Naive thymus-derived CD4-positive, alpha-beta T cell (primary cell): ENCODE data around the gene OR4E2. TPM values are rescaled to one million over a fixed set of nuclear protein-coding genes. Genes with fewer than 3 reads are reported as not detected.
"Not testable (repeated sequence)": the region's sequence is repeated elsewhere in the genome, so short reads cannot be mapped to it uniquely, and the experiment has no call there.

Experiments used
- ATAC-seq: fragments of 150-1000 bp; cut with Tn5 transposase; 2 replicates; pipeline ENCODE4 v1.10.0; 2021; ENCODE audit warnings: mild to moderate bottlenecking, moderate library complexity
- CTCF ChIA-PET: fragments of 350-600 bp; sonication (Branson Sonifier 250); formaldehyde crosslinking; loops from one replicate; lab custom pipeline; 2021; ENCODE audit warnings: antibody characterized with exemption; lab: Charles Lee
- POLR2A ChIA-PET: fragments of 350-600 bp; sonication (Branson Sonifier 250); formaldehyde crosslinking; loops from one replicate; lab custom pipeline; 2021; ENCODE audit warnings: antibody characterized with exemption, inconsistent platforms; lab: Charles Lee
- DNase-seq, 9 donors: peaks; one replicate each; pipeline versions ENCODE4 v3.0.0 to v3.0.0-alpha.2; 2020 to 2022; ENCODE audit warnings: mixed read lengths in 1 of 9
- H3K27ac ChIP-seq: one replicate; pipeline ENCODE4 v1.7.0; 2013; ENCODE audit warnings: mild to moderate bottlenecking, low read depth, low read length, moderate library complexity
- H3K27me3 ChIP-seq, 2 donors: one replicate each; pipeline ENCODE4 v1.7.0; 2013; ENCODE audit warnings: low read length in 2 of 2, mild to moderate bottlenecking in 2 of 2, moderate library complexity in 2 of 2; ENCODE audit not compliant: control insufficient read depth in 2 of 2, insufficient read depth in 2 of 2
- H3K36me3 ChIP-seq, 3 experiments: 1 replicate in 2 of 3; 2 replicates in 1 of 3; pipeline ENCODE4 v1.7.0; 2013; ENCODE audit warnings: low read length in 3 of 3, mild to moderate bottlenecking in 3 of 3, moderate library complexity in 1 of 3; ENCODE audit not compliant: insufficient read depth in 3 of 3, control insufficient read depth in 2 of 3
- H3K4me1 ChIP-seq, 2 donors: one replicate each; pipeline ENCODE4 v1.7.0; 2013; ENCODE audit warnings: low read length in 2 of 2, mild to moderate bottlenecking in 2 of 2, moderate library complexity in 1 of 2; ENCODE audit not compliant: control insufficient read depth in 2 of 2, insufficient read depth in 2 of 2
- H3K4me3 ChIP-seq: 2 replicates; pipeline ENCODE4 v1.7.0; 2013; ENCODE audit warnings: mild to moderate bottlenecking, low read length
- H3K9me3 ChIP-seq, 3 experiments: 1 replicate in 2 of 3; 2 replicates in 1 of 3; pipeline ENCODE4 v1.7.0; 2013; ENCODE audit warnings: low read length in 3 of 3; ENCODE audit not compliant: control insufficient read depth in 2 of 3
- H3K27ac Mint-ChIP-seq, 9 donors: one replicate each; pipeline ENCODE4 v1.8.0; 2020 to 2022; ENCODE audit warnings: mixed read lengths in 9 of 9, mild to moderate bottlenecking in 8 of 9, moderate library complexity in 5 of 9, inconsistent platforms in 2 of 9
- H3K27me3 Mint-ChIP-seq, 5 donors: one replicate each; pipeline ENCODE4 v1.8.0; 2021 to 2022; ENCODE audit warnings: mixed read lengths in 5 of 5, mild to moderate bottlenecking in 1 of 5
- H3K36me3 Mint-ChIP-seq, 5 donors: one replicate each; pipeline ENCODE4 v1.8.0; 2020 to 2022; ENCODE audit warnings: mixed read lengths in 5 of 5, mild to moderate bottlenecking in 3 of 5, inconsistent platforms in 1 of 5
- H3K4me1 Mint-ChIP-seq, 7 donors: one replicate each; pipeline ENCODE4 v1.8.0; 2020 to 2022; ENCODE audit warnings: mixed read lengths in 7 of 7, mild to moderate bottlenecking in 3 of 7, inconsistent platforms in 1 of 7
- H3K4me3 Mint-ChIP-seq, 10 donors: one replicate each; pipeline ENCODE4 v1.8.0; 2020 to 2022; ENCODE audit warnings: mild to moderate bottlenecking in 10 of 10, mixed read lengths in 10 of 10, moderate library complexity in 6 of 10, inconsistent platforms in 2 of 10
- H3K9me3 Mint-ChIP-seq, 11 donors: one replicate each; pipeline ENCODE4 v1.8.0; 2020 to 2022; ENCODE audit warnings: mixed read lengths in 11 of 11, mild to moderate bottlenecking in 4 of 11, inconsistent platforms in 1 of 11, moderate library complexity in 1 of 11
- intact Hi-C, 2 donors: fragments of 100-400 bp; cut with micrococcal nuclease; formaldehyde crosslinking; loops; one replicate each; pipeline ENCODE4 v1.15.1; 2023
- polyA plus RNA-seq, 2 donors: library from polyadenylated mRNA; unstranded; fragments of 300-500 nt; fragmentation: Illumina TruSeq; gene quantifications; one replicate each; pipeline ENCODE4 v1.2.3, GENCODE V29; 2021
- total RNA-seq, 6 experiments: library from RNA in 5 of 6; stranded (reverse) in 5 of 6; gene quantifications; 1 replicate in 5 of 6; 2 replicates in 1 of 6; pipeline ENCODE4 v1.2.3 and lab custom pipeline; 2021 to 2026

Gene OR4E2
- total and polyA plus RNA-seq, 7 experiments from 2014 or later, result not detected

DNA sequence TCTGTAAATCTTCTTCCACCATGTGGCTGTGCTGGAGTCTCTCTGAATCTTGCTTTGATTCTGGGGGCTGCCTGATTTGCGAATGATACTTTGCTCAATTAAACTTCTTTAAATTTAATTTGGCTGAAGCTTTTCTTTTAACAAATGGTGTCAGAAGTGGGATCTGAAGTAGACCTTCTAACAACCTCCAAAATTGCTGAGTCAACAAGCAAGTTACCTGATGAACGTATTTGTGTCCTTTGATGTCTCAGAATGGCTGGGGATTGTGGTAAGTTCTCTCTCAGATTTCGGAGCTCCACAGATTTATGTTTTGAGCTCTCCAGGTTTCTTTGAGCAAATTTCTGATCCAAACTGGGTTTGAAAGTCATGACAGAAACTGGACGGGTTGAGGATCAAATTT lies 21.9 kb downstream of the OR4E2 start:
- Histone ChIP-seq H3K4me3 (no peak overlapping the region), H3K36me3 (no peaks in the 10 kb centered on the region), H3K27ac (no peak overlapping the region), H3K27me3 (no peaks in the 10 kb centered on the region), H3K4me1 (no peaks in the 10 kb centered on the region), H3K9me3 (peaks cover 0 to 4% (median 0%) of the 10 kb centered on the region in 3 experiments)
- ATAC-seq, result no peak
- peaks cover 6 to 33% (median 20%) of the 10 kb centered on the region in 5 donors for H3K27me3 Mint-ChIP-seq
- H3K4me1 Mint-ChIP-seq, result no peaks in the 10 kb centered on the region
- POLR2A ChIA-PET, result no interaction called here
- no peak for DNase-seq
- CTCF ChIA-PET, result no interaction called here
- no peak overlapping the region for H3K27ac Mint-ChIP-seq
- intact Hi-C loops, result no loop called here
- H3K36me3 Mint-ChIP-seq, result peaks cover 0 to 3% (median 0%) of the 10 kb centered on the region in 5 donors
- no peak overlapping the region for H3K4me3 Mint-ChIP-seq
- peaks cover 0 to 33% (median 9%) of the 10 kb centered on the region in 11 donors for H3K9me3 Mint-ChIP-seq

DNA sequence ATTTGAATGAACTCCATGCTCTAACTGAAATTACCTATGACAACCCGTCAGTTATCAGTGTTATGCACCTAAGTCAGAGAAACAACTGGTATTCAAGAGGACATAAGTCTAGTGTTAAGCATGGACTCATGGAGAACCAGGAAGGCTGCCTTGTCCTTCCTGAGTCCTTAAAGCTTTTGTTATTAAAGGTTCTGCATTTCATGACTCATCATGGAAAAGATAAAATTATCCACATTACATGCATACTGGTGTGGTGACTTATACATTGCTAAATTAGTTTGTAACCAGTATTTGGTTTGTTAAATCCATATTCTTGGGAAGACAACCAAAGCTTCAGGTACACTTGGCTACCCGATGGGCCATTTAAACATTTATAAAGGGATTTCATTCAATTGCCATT lies 26.4 kb downstream of the OR4E2 start:
- POLR2A ChIA-PET, result no interaction called here

DNA sequence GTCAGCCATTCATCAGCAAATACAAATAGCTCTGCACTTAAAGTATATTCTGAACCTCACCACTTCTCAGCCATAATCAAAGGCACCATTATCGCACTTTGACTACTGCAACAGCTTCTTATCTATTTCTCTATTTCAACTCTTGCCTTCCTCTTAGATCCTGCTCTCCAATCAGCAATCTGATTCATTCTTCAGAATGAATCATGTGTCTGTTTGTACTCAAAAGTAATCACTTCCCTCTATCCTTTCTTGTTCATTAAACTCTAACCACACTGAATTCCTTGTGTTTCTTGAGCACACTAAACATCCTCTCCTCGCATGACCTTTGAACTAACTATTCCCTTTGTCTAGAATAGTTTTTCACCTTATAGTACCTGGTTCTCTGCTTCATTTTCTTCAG lies 32.8 kb downstream of the OR4E2 start:
- ChIA-PET CTCF (no interaction called here), POLR2A (no interaction called here)
- no peak for ATAC-seq
- H3K9me3 ChIP-seq, result no peaks in the 10 kb centered on the region
- peaks cover 19 to 46% (median 34%) of the 10 kb centered on the region in 5 donors for H3K27me3 Mint-ChIP-seq
- DNase-seq, result no peak
- no peaks in the 10 kb centered on the region for H3K27me3 ChIP-seq
- no peaks in the 10 kb centered on the region for H3K36me3 ChIP-seq
- no peaks in the 10 kb centered on the region for H3K4me1 ChIP-seq
- H3K27ac Mint-ChIP-seq, result no peak overlapping the region
- H3K9me3 Mint-ChIP-seq, result peaks cover 0 to 8% (median 0%) of the 10 kb centered on the region in 11 donors
- H3K36me3 Mint-ChIP-seq, result no peaks in the 10 kb centered on the region
- peaks cover 0 to 2% (median 0%) of the 10 kb centered on the region in 7 donors for H3K4me1 Mint-ChIP-seq
- H3K27ac ChIP-seq, result no peak overlapping the region
- no peak overlapping the region for H3K4me3 ChIP-seq
- intact Hi-C loops, result no loop called here
- no peak overlapping the region for H3K4me3 Mint-ChIP-seq

More for the DNA sequence above, 26.4 kb downstream of the OR4E2 start:
- DNase-seq (no peak), ATAC-seq (no peak)
- H3K4me3 Mint-ChIP-seq, result no peak overlapping the region
- no peaks in the 10 kb centered on the region for H3K4me1 Mint-ChIP-seq
- no peaks in the 10 kb centered on the region for H3K36me3 ChIP-seq
- CTCF ChIA-PET, result interaction anchor here (1.1 kb wide), 1 partner anchor 9 kb away, joined by 3 read pairs; no protein-coding TSS in a partner anchor
- no peaks in the 10 kb centered on the region for H3K4me1 ChIP-seq
- peaks cover 0 to 3% (median 0%) of the 10 kb centered on the region in 5 donors for H3K36me3 Mint-ChIP-seq
- no peaks in the 10 kb centered on the region for H3K27me3 ChIP-seq
- H3K27ac ChIP-seq, result no peak overlapping the region
- H3K4me3 ChIP-seq, result no peak overlapping the region
- peaks cover 16 to 33% (median 26%) of the 10 kb centered on the region in 5 donors for H3K27me3 Mint-ChIP-seq
- H3K9me3 ChIP-seq, result peaks cover 0 to 4% (median 0%) of the 10 kb centered on the region in 3 experiments
- intact Hi-C loops, result no loop called here
- peaks cover 0 to 26% (median 9%) of the 10 kb centered on the region in 11 donors for H3K9me3 Mint-ChIP-seq
- H3K27ac Mint-ChIP-seq, result no peak overlapping the region

DNA sequence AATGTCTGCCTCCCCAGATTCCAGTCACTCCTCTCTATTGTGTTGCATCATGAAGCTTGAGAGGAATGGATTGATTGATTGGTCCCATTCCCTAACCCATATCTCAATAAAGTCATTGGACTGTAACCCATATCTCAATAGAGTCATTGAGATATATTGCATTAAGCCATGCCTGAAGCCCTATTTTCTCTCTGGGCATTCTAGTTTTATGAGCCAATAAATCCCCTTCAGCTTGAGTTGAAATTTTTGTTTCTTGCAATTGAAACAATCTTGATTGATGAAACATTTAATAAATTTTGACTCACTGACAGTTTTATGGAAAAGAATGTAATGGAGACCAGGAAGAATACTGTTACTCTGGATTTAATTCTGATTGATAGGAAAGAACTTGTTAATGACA lies 40.8 kb downstream of the OR4E2 start:
- CTCF ChIA-PET, result no interaction called here
- POLR2A ChIA-PET, result interaction anchor here (0.6 to 1.6 kb wide), 2 partner anchors 10 to 286 kb away, joined by 3 read pairs; no protein-coding TSS in a partner anchor

DNA sequence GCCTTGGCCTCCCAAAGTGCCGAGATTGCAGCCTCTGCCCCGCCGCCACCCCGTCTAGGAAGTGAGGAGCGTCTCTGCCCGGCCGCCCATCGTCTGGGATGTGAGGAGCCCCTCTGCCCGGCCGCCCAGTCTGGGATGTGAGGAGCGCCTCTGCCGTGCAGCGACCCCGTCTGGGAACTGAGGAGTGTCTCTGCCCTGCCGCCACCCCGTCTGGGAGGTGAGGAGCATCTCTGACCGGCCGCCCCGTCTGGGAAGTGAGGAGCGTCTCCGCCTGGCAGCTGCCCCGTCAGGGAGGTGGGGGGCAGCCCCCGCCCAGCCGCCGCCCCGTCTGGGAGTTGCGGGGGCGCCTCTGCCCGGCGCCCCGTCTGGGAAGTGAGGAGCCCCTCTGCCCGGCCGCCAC lies 44.0 kb downstream of the OR4E2 start:
- H3K4me1 Mint-ChIP-seq, DNase-seq, H3K27me3 ChIP-seq, H3K4me1 ChIP-seq, H3K4me3 Mint-ChIP-seq, H3K4me3 ChIP-seq, H3K27ac Mint-ChIP-seq, H3K9me3 ChIP-seq, H3K36me3 ChIP-seq, CTCF ChIA-PET, H3K27ac ChIP-seq, H3K36me3 Mint-ChIP-seq, ATAC-seq, intact Hi-C loops: not testable (repeated sequence)
- peaks cover 12 to 27% (median 17%) of the 10 kb centered on the region in 5 donors for H3K27me3 Mint-ChIP-seq
- POLR2A ChIA-PET, result interaction anchor here (0.6 kb wide), 1 partner anchor 42 kb away, joined by 4 read pairs; no protein-coding TSS in a partner anchor
- peaks cover 0 to 13% (median 5%) of the 10 kb centered on the region in 11 donors for H3K9me3 Mint-ChIP-seq

More for the DNA sequence above, 40.8 kb downstream of the OR4E2 start:
- no peaks in the 10 kb centered on the region for H3K4me1 Mint-ChIP-seq
- DNase-seq (no peak), ATAC-seq (no peak)
- H3K4me3 Mint-ChIP-seq, result no peak overlapping the region
- H3K27me3 Mint-ChIP-seq, result peaks cover 20 to 47% (median 29%) of the 10 kb centered on the region in 5 donors
- H3K4me1 ChIP-seq, result no peaks in the 10 kb centered on the region
- no peak overlapping the region for H3K27ac ChIP-seq
- H3K27me3 ChIP-seq, result no peaks in the 10 kb centered on the region
- intact Hi-C loops, result no loop called here
- no peaks in the 10 kb centered on the region for H3K9me3 ChIP-seq
- no peak overlapping the region for H3K4me3 ChIP-seq
- H3K9me3 Mint-ChIP-seq, result peaks cover 0 to 13% (median 5%) of the 10 kb centered on the region in 11 donors
- H3K36me3 Mint-ChIP-seq, result peaks cover 0 to 4% (median 0%) of the 10 kb centered on the region in 5 donors
- H3K36me3 ChIP-seq, result no peaks in the 10 kb centered on the region
- H3K27ac Mint-ChIP-seq, result no peak overlapping the region

DNA sequence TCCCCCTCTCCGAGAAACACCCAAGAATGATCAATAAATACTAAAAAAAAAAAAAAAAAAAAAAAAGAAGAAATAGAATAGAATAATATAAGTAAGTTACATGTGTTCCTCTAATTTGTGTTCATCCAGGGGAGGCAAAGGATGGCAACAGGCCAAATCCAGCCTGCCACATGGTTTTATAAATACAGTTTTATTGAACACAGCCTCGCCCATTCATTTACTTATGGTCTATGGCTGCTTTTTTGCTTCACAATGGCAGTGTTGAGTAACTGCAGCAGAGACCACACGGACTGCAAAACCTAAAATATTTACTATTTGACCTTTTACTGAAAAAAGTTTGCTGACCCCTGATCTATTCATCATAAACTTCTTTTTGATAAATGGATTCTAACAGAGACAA lies 44.9 kb downstream of the OR4E2 start:
- DNase-seq, H3K27me3 ChIP-seq, H3K36me3 ChIP-seq, H3K4me1 ChIP-seq, CTCF ChIA-PET, H3K27ac Mint-ChIP-seq, POLR2A ChIA-PET, H3K36me3 Mint-ChIP-seq, ATAC-seq, H3K4me1 Mint-ChIP-seq, intact Hi-C loops, H3K9me3 ChIP-seq, H3K4me3 ChIP-seq, H3K4me3 Mint-ChIP-seq, H3K27ac ChIP-seq: not testable (repeated sequence)
- H3K27me3 Mint-ChIP-seq, result peaks cover 12 to 24% (median 14%) of the 10 kb centered on the region in 5 donors
- peaks cover 0 to 13% (median 4%) of the 10 kb centered on the region in 11 donors for H3K9me3 Mint-ChIP-seq

DNA sequence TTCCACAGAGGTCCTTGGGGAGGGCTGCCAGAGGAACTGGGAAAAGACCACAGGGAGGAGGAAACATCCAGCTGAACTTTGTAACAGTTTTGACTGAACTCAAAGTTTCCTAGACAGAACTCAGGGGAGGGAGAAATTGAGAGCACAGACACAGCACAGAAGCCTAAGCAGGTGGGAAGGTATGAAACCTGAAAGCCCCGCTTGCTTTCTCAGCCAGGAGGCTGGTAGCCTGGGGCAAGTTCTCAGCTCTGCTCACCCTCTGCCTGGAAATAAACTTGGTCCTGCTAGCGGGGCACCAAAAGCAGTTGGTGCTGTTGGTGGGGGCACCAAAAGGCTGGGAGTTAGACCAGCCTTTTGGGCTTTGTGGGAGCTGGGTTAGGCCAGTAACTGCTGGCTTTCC lies 45.9 kb downstream of the OR4E2 start:
- H3K27ac Mint-ChIP-seq, result no peak overlapping the region
- peaks cover 9 to 27% (median 12%) of the 10 kb centered on the region in 5 donors for H3K27me3 Mint-ChIP-seq
- no peaks in the 10 kb centered on the region for H3K36me3 ChIP-seq
- ATAC-seq, result no peak
- ChIA-PET CTCF (interaction anchor here (1.3 kb wide), 1 partner anchor 9 kb away, joined by 3 read pairs; no protein-coding TSS in a partner anchor), POLR2A (no interaction called here)
- H3K4me1 ChIP-seq, result peaks cover 0 to 8% of the 10 kb centered on the region in 2 donors
- no peak overlapping the region for H3K27ac ChIP-seq
- intact Hi-C loops, result no loop called here
- DNase-seq, result no peak
- peaks cover 0 to 11% (median 7%) of the 10 kb centered on the region in 7 donors for H3K4me1 Mint-ChIP-seq
- H3K4me3 Mint-ChIP-seq, result no peak overlapping the region
- no peaks in the 10 kb centered on the region for H3K36me3 Mint-ChIP-seq
- no peaks in the 10 kb centered on the region for H3K9me3 ChIP-seq
- H3K9me3 Mint-ChIP-seq, result peaks cover 0 to 13% (median 3%) of the 10 kb centered on the region in 11 donors
- no peaks in the 10 kb centered on the region for H3K27me3 ChIP-seq
- no peak overlapping the region for H3K4me3 ChIP-seq
